ENCODE data around the gene POLN. TPM values are rescaled to one million over a fixed set of nuclear protein-coding genes. Genes with fewer than 3 reads are reported as not detected.
"Not testable (repeated sequence)": the region's sequence is repeated elsewhere in the genome, so short reads cannot be mapped to it uniquely, and the experiment has no call there.

The POLN gene
- total and polyA plus RNA-seq, 8 donors: 0.29 to 5.1 (median 1.4) TPM; not detected in 2

- no peaks in the 10 kb centered on the region for H3K27me3 ChIP-seq
- no peak for DNase-seq
- peaks cover 0 to 21% (median 4%) of the 10 kb centered on the region in 4 donors for H3K36me3 ChIP-seq
- H3K4me3 ChIP-seq: no peak overlapping the region
- H3K4me1 ChIP-seq: no peaks in the 10 kb centered on the region
- intact Hi-C loops (cut with DNase I; ENCODE audit: low total_unique reads): no loop called here
- WGBS, 5 donors: 92 to 96% (median 95%) methylated on average over 30 of the region's 30 CpGs
- H3K27ac ChIP-seq: no peak overlapping the region
- TF ChIP-seq EP300 (IDR thresholded peaks at IDR 0.05) (no peak), CTCF (IDR thresholded peaks at IDR 0.05) (no peak), POLR2A (IDR thresholded peaks at IDR 0.05) (no peak), POLR2AphosphoS5 (IDR thresholded peaks at IDR 0.05) (no peak)
- no peaks in the 10 kb centered on the region for H3K9me3 ChIP-seq
Measured at GRCh38 chr4:2276581-2277325, 34.8 kb upstream of the POLN start.

GRCh38 chr4:2275546-2276251 lies 33.8 kb upstream of the POLN start:
- DNase-seq: no peak
- WGBS, 5 donors: 92 to 95% (median 94%) methylated on average over 44 of the region's 44 CpGs
- Histone ChIP-seq H3K27me3 (no peaks in the 10 kb centered on the region), H3K4me1 (no peaks in the 10 kb centered on the region), H3K27ac (no peak overlapping the region), H3K4me3 (no peak overlapping the region), H3K36me3 (peaks cover 0 to 28% (median 10%) of the 10 kb centered on the region in 4 donors), H3K9me3 (no peaks in the 10 kb centered on the region)
- intact Hi-C loops (cut with DNase I; ENCODE audit: low total_unique reads): no loop called here
- no peak for TF ChIP-seq POLR2AphosphoS5 (IDR thresholded peaks at IDR 0.05)

GRCh38 chr4:2275044-2275397 lies 33.1 kb upstream of the POLN start:
- H3K4me1 ChIP-seq; H3K4me3 ChIP-seq; H3K9me3 ChIP-seq; DNase-seq; H3K27me3 ChIP-seq; intact Hi-C loops (cut with DNase I; ENCODE audit: low total_unique reads); H3K27ac ChIP-seq: not testable (repeated sequence)
- WGBS, 5 donors: 88 to 94% (median 94%) methylated on average over 8 to 10 of the region's 10 CpGs
- H3K36me3 ChIP-seq: peaks cover 0 to 35% (median 15%) of the 10 kb centered on the region in 4 donors

- no peak overlapping the region for H3K4me3 ChIP-seq
- no peaks in the 10 kb centered on the region for H3K4me1 ChIP-seq
- no peaks in the 10 kb centered on the region for H3K27me3 ChIP-seq
- H3K36me3 ChIP-seq: peaks cover 0 to 35% (median 15%) of the 10 kb centered on the region in 4 donors
- no peaks in the 10 kb centered on the region for H3K9me3 ChIP-seq
- no peak overlapping the region for H3K27ac ChIP-seq
- DNase-seq: no peak
- TF ChIP-seq POLR2A (IDR thresholded peaks at IDR 0.05) (no peak), EP300 (IDR thresholded peaks at IDR 0.05) (no peak), CTCF (IDR thresholded peaks at IDR 0.05) (no peak), POLR2AphosphoS5 (IDR thresholded peaks at IDR 0.05) (no peak)
- WGBS, 5 donors: 83 to 90% (median 85%) methylated on average over 20 to 21 of the region's 21 CpGs
- intact Hi-C loops (cut with DNase I; ENCODE audit: low total_unique reads): no loop called here
Measured at GRCh38 chr4:2274320-2275043, 32.6 kb upstream of the POLN start.

- no peak overlapping the region for H3K27ac ChIP-seq
- H3K4me3 ChIP-seq: no peak overlapping the region
- WGBS, 5 donors: 75 to 87% (median 78%) methylated on average over 17 to 24 of the region's 24 CpGs
- no peaks in the 10 kb centered on the region for H3K4me1 ChIP-seq
- H3K9me3 ChIP-seq: no peaks in the 10 kb centered on the region
- intact Hi-C loops (cut with DNase I; ENCODE audit: low total_unique reads): no loop called here
- DNase-seq: no peak
- H3K36me3 ChIP-seq: peaks cover 0 to 35% (median 18%) of the 10 kb centered on the region in 4 donors
- no peak for TF ChIP-seq POLR2A (IDR thresholded peaks at IDR 0.05)
- no peak for TF ChIP-seq EP300 (IDR thresholded peaks at IDR 0.05)
- TF ChIP-seq POLR2AphosphoS5 (IDR thresholded peaks at IDR 0.05): no peak
- no peak for TF ChIP-seq CTCF (IDR thresholded peaks at IDR 0.05)
- no peaks in the 10 kb centered on the region for H3K27me3 ChIP-seq
Measured at GRCh38 chr4:2273657-2274319, 31.9 kb upstream of the POLN start.

Data from stomach (tissue), 9 donors.